Sciatic nerve (tissue), 2 donors: ENCODE measurements around the gene VRK1. TPM values are rescaled to one million over a fixed set of nuclear protein-coding genes. Genes with fewer than 3 reads are reported as not detected.
A peak's percentile ranks its signal among the peaks of the same experiment; 100 is the strongest.

ENCODE experiments used
- ATAC-seq: fragments of 200-7000 bp; cut with Tn5 transposase; one replicate; pipeline ENCODE4 v1.9.1; 2020; ENCODE audit warnings: mild to moderate bottlenecking, moderate library complexity
- DNase-seq: peaks from one replicate; pipeline ENCODE4 v3.0.0-alpha.2; 2020; ENCODE audit warnings: low spot score
- intact Hi-C: fragments of 100-400 bp; cut with DNase I; formaldehyde crosslinking; loops from one replicate; pipeline ENCODE4 v1.14.2; 2022
- total RNA-seq: library from RNA; stranded (reverse); fragmentation: NEBNext Ultra II Directional; extraction: Animal tissue kit (Norgen Biotek cat#: 25700); gene quantifications from one replicate; pipeline ENCODE4 v1.2.1, GENCODE V29; 2021
- donor health status: DM: no; HTN: no; CAD: no.
- donor health status: DM: no; HTN: no; CAD: no.

Gene VRK1
- total RNA-seq, 1 donor from 2014 or later, result 14.5 TPM

DNA sequence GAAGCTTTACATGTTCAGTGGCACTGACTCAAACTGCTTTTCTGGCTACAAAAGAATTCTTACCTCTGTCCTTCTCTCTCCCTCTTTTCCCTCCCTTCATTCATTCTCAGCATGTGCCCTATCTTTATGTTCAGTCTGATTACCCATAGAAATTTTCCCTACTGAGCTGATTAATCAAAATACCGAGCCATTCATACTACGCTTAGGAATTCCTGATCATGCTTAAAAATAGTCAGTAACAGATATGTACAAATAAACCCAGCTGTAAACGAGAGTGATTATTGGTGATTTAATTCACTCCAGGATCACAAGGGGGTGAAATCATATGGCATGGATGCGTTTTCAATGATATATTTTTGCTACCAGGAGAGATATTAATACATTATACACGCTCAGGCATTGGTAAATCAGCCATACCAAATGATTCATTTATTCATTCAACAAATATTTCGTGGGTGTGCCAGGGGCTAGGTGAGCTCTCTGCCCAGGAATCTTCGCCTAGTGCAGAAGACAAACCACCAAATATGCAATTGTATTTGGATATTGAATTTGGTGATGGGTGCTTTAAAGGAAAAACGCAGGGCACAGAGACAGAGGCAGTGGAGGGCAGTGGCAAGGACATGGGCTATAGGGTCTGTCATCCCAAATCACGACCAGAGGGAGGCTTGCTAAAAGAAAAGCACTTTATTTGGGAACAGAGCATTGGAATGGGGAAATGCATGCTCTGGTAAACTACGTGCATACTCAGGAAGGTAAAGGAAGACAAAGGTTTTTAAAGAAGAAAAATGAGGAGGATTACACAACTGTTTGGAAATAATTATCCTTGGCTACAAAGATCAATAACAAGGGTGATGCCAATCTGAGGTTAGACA is 13.9 kb upstream of the VRK1 start:
- DNase-seq, result no peak
- no peak for ATAC-seq
- intact Hi-C loops, result no loop called here

DNA sequence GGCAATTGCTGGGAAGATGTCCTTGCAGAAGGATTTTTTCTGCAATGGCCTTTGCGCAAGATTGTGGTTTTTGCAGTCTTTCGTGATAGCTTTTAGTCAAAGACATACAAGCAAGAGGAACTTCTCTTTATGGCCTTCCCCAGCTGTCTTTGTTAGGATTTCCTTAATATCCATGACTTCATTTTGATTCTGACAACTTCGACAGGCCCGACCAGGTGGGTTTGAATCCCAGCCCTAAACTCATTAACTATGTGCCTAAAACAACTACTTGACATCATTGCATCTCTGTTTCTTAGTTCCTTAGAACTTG is 13.3 kb upstream of the VRK1 start:
- DNase-seq, result no peak
- intact Hi-C loops, result no loop called here

DNA sequence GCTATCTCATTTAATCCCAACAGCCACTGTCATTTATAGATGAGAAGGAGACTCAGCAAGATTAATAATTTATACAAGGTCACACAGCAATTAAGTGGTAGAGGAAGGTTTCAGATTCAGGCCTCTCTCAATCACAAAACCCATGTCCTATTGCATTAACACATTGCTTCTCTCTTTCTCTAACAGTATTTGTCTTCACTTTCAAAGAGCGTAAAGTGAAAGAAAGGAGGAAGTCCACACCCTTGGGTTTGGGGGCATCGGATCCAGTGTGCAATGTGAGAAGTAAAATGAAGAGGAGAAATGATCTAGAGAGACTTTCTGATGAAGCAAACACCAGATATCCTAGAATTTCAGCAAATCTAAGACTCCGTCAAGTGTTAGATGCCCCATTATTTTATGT is 7.0 kb upstream of the VRK1 start:
- ATAC-seq (no peak), DNase-seq (no peak)
- intact Hi-C loops, result no loop called here

More for the DNA sequence above, 13.3 kb upstream of the VRK1 start:
- no peak for ATAC-seq

DNA sequence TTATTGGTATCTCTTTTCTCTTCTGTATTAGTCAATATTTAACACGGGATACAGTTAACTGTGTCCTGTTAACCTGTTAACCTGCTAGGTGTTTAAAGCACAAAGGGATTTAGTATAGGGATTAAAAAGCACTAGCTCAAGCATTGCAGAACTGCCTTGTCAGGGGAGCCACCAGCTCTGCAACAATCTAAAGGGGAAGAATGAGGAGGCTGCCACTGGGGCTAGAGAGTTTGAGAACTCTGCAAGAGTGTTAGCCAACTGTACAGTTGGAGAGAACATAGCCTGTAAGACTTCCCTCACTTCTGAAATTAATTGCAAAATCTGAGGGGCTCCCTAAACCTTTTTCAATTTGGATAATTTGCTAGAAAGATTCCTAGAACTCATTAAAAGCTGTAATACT is 6.5 kb upstream of the VRK1 start:
- ATAC-seq (no peak), DNase-seq (no peak)
- intact Hi-C loops, result no loop called here

DNA sequence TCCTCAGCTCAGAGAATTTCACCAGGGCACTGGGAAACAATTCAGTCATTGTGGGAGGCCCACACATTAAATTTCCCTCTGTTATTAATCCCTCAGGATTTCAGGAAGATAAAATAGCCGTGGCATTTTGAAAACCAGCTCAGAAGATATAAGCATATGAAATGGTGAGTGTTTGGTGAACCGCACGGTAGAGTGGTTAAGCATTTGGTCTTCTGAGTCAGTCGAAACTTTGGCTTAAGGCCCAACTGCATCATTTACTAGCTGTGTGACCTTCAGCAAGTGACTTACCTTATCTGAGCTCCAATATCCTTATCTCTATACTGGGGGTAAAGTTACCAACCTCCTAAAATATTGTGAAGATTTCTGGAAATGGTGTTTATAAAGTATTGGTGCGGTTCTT is 5.2 kb upstream of the VRK1 start:
- ATAC-seq, result no peak
- no peak for DNase-seq
- intact Hi-C loops, result no loop called here

DNA sequence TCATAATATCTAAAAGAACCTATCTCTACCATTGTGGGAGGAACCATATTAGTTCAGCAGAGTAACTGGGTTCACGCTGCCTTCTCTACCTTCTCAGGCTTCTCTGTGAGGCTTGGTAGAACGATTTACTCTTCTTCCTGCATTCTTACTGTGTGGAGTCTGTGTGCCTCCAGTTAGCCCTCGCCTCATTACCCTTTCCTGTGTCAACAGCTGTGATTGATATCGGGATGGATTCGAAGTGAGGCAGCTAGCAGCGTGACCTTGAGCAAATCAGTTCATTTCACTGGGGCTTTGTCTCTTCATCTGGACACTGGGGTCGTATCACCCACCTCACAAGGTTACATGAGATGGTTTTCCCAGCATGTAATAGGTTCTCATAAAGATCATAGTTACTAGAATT is 4.6 kb upstream of the VRK1 start:
- no peak for ATAC-seq
- intact Hi-C loops, result no loop called here
- DNase-seq, result no peak

DNA sequence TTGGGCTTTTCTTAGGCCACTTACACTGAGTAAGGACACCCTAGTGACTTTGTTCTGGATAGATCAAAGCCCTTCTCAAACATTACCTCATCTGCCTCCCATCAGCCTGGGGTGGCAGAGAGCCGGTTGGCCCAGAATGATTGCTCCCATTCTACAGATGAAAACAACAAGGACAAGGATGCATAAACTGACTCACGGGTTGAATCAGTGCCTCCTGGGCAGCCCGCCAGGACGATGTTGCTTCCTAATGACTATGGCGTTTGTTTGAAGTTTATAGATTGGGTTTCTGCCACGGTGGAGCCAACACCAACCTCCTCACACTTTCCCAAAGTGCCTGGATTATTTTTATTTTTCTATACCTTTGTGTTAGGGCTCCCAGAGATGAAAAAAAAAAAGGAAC is 3.6 kb upstream of the VRK1 start:
- DNase-seq (no peak), ATAC-seq (no peak)
- intact Hi-C loops, result no loop called here

DNA sequence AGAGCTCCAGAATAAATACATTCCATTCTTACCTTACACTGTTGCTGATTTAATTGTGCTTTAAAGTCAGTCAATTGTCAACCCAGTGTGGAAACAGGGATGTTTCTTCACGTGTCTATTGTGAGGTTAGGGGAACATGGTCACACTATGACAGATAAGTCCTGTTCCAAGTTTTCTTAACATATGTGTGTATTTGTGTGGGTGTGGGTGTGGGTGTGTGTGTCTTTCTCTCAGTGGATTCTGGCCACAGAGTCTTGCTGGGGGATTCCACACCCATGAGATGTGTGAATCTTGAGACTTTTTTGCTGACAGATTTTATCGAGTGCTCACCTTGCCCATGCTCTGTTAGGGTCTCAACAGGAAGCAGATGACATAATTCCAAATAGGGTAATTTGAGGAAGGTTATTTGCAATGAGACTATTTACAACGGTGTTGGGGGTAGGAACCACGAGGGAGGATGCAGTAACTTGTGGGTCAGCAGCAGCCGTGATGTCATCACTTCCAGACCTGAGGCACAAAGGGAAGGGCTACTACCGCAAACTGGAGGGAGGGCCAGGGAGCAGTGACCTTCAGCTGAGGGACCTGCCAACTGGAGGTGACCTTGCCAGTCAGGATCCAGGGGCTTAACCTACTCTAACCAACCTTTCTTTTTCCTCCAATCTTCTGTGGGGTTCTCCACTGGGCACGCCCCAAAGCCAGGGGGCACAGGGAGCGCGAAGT is 1.9 kb upstream of the VRK1 start:
- ATAC-seq, result no peak
- no peak for DNase-seq

DNA sequence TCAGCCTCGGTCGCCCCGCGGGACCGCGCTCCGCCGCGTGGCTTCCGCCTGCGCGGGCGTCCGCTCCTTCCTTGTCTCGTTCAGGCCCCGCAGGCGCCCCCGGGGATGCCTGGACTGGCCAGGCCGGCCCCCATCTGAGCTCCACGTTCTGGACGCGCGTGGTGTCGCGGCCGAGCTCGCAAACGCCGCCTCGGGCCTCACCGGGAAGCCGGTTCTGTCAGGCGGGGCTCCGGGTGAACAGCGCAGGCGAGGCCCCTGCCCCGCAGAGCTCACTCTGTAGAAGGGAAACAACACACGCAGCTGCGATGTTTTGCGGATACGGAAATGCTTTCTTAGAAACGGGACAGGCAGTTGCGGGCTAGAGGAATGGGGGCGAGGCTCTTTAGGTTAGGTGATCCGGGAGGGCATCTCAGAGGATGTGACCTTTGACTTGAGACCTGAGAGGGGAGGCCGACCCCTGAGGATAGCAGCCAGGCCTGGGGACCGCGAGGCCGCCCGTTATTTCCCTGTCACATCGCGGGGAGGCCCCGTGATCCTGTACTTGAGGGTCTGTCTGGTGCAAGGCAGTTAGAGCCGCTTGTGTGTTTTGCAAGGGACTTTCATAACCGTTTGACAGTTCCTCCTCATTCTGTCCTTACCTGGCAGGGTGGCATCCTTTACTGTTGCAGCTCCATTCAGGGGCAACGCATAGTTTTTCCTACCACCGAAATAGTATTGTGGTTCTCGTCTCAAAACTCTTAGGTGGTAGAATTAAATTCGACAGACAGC is 584 bp downstream of the VRK1 start:
- DNase-seq, result peak; percentile 66
- no peak for ATAC-seq
- intact Hi-C loops, result no loop called here

More for the DNA sequence above, 1.9 kb upstream of the VRK1 start:
- intact Hi-C loops, result no loop called here

DNA sequence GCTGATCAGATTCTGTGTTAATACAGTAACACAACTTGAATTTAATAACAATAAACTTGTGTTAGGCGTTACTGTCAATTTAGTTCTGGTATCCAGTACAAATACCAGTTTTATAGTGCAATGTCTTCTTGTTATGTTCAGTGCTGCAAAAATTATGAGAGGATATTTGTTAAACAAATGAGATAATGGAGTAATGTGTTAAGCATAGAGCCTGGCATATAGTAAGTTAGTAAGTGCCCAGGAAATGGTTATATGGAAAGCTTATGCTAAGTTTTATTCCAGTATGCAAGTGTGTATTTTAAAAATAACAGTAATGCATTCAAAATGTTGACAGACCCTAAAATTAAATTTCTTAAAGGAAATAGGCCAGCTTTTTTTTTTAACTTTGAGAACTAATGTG is 1.8 kb downstream of the VRK1 start:
- no peak for DNase-seq
- intact Hi-C loops, result no loop called here

DNA sequence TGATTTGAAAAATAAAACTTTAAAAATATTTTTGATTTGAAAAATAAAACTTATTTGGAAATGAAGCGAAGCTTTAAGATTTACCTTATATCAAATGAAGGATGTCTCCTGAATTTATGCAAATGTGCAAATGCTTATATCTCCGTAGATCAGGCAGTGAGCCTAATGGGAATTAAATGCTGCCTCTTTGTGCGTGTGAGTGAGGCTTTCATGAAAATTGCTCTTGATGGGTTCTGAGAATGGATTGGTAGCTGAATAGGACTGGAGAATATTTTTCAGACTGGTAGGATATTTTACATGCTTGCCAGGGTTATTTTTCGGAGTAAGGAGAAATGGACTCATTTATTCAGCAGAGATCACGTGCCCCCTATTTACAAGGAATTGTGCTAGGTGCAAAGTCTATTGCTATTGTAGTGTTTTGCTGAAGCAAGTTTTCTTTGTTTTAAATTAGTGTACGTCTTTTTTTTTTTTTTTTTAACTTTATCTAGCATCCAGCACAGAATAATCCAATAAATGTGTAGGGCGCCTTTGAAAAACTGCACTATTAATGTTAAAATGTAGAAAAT is 2.4 kb downstream of the VRK1 start:
- intact Hi-C loops, result no loop called here
- ATAC-seq, result no peak
- no peak for DNase-seq

More for the DNA sequence above, 1.8 kb downstream of the VRK1 start:
- no peak for ATAC-seq

DNA sequence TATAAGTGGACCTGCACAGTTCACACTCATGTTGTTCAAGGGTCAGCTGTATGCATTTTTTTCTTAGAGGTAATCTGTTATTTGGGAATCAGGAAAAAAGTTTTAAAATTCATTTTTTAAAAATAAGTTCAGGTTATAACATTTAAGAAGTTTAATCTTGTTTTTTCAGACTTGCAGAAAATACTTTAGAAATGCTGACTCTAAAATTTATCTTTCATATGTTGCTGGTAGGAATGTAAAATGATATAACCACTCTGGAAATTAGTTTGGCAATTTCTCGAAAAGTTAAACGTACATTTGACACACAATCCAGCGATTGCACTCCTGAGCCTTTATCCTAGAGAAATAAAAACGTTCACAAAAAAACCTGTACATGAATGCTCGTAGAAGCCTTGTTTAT is 4.7 kb downstream of the VRK1 start:
- intact Hi-C loops, result no loop called here
- no peak for DNase-seq
- no peak for ATAC-seq

DNA sequence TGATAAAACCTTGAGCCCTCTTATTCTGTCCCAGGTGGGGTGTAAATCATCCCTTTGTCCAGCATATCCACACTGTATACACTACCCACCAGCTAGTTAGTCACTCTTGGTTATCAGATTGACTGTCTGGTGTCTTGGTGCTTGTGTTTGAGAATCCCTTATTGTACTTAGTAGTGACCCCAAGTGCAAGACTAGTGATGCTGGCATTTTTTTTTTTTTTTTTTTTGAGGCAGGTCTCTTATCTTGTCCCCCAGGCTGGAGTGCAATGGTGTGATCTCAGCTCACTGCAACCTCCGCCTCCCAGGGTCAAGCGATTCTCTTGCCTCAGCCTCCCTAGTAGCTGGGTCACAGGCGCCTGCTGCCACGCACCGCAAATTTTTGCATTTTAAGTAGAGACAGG is 5.8 kb downstream of the VRK1 start:
- DNase-seq, result no peak
- no peak for ATAC-seq
- intact Hi-C loops, result no loop called here

DNA sequence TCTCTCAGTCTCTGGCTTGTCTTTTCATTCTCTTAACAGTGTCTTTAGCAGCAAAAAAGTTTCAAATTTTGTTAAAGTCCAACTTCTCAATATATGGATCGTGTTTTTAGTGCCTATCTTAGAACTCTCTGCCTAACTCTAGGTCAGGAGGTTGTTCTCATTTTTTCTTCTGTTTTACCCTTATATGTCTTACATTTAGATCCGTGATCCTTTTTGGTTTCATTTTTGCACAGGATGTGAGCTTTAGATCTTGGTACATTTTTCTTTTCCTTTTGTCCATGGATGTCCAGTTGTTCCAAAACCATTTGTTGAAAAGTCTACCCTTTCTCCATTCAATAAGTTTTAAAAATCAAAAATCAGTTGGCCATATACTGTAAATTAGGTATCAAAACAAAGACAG is 6.8 kb downstream of the VRK1 start:
- ATAC-seq (no peak), DNase-seq (no peak)
- intact Hi-C loops, result no loop called here

DNA sequence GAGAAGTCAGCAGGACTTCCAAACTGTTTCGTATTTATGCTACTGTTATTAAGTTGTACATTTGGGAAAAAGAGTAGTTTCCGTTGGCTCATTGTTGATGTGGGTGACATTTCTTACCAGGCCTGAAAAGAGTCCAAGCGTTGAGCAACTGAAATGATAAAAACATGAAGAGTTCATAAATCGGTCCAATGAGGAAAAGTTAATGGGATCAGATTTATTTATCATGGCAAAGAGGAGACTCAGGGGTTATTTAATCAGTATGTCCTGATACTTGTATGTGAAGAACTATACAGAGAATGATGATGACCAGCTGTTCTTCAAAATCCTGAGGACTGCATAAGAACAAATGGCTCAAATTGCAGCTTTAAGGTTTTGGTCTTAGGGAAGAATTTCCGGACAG is 7.7 kb downstream of the VRK1 start:
- ATAC-seq, result no peak
- intact Hi-C loops, result no loop called here
- DNase-seq, result no peak

DNA sequence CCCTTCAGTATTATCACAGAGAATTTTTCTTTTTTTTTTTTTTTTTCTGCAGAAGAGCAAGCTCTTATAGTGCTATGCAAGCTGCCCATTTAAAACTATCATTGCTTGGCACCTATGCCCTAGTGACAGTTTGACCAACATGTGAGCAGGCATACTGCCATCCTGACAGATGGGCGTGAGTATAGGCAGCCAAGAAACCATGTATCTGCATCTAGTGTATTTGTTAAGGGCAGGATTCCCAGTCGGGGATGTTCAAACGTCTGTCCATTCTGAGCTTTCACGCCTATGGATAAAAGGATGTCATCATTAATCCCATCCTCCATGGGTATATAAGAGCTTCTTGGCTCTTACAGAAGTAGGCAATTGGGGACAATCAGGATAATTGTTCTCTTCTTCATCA is 8.8 kb downstream of the VRK1 start:
- intact Hi-C loops, result no loop called here
- no peak for DNase-seq
- ATAC-seq, result no peak

DNA sequence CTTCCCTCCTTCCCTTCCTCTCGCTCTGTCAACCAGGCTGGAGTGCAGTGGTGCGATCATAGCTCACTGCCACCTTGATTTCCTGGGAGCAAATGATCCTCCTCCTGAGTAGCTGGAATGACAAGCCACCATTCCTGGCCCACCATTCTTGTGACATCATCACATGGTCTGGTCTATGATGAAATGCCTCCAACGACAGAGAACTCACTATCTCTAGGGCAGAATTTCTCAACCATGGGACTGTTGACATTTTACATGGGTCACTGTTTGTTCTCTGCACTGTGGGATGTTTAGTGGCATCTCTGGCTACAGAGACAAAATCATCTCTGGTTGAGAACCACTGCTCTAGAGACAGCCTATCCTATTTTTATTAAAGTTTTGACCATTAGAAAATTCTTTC is 9.7 kb downstream of the VRK1 start:
- ATAC-seq (no peak), DNase-seq (no peak)
- intact Hi-C loops, result no loop called here

DNA sequence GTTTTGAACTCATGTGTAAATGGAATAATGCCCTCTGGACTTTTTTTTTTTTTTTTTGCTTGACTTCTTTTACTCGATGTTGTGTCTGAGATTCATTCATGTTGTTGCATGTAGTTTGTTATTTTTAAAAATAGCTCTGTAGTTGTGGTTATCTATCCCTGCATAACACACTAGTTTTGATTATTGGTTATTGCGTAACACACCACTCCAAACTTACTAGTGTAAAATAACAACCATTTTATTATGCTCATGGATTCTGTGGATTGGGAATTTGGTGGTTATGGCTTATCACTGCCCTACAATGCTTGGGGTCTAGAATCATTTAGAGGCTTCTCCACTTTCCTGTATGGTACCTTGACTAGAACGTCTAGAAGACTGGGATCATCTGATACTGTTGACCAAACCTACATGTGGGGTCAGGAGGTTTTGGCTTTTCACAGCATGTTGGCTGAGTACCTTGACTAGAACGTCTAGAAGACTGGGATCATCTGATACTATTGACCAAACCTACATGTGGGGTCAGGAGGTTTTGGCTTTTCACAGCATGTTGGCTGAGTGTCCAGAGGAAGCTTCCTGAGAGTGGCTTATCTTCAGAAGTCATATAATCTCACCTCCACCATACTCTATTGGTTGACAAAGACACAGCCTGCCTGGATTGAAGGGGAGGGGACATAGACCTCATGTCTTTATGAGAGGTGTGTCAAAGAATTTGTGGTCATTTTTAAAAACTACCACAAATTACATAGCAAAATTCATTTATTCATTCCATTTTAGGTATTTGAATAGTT is 11.6 kb downstream of the VRK1 start:
- DNase-seq (no peak), ATAC-seq (no peak)
- intact Hi-C loops, result no loop called here

DNA sequence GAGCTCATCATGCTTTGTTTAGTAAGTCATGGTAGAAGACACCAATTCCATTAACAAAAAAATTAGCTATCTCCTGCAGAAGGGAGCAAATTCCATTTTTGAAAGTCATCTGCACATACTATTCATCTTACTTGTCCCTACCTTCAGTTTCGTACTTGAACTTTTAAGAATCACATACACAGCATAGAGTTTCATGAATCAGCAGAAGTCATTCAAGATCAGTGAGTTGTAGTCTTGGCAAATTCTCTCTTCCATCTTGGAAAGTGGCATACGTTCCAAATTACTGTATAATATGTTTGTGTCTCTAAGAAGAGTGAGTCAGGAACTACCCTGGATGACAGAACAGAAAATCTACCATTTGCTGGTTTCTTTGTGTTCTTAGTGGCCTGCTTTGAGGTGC is 14.1 kb downstream of the VRK1 start:
- intact Hi-C loops, result no loop called here
- DNase-seq (no peak), ATAC-seq (no peak)
